Stomach (tissue), 9 donors: ENCODE results near the gene SLBP. TPM values are rescaled to one million over a fixed set of nuclear protein-coding genes. Genes with fewer than 3 reads are reported as not detected.

Experiments
- DNase-seq, 2 donors: peaks; one replicate each; pipeline versions ENCODE4 v3.0.0 to v3.0.0-alpha.2; 2013 to 2019
- H3K27ac ChIP-seq, 5 donors: fragments of 200-600 bp in 4 of 5; sonication (generic) in 4 of 5; one replicate each; pipeline ENCODE4 v1.5.1; 2013 to 2019; ENCODE audit warnings: mild to moderate bottlenecking in 1 of 5, moderate library complexity in 1 of 5
- H3K27me3 ChIP-seq, 3 donors: fragments of 200-600 bp; sonication (generic); one replicate each; pipeline ENCODE4 v1.5.1; 2017 to 2019; ENCODE audit warnings: mixed run types in 1 of 3
- H3K36me3 ChIP-seq, 4 donors: fragments of 200-600 bp; sonication (generic); 1 replicate in 3 of 4; 2 replicates in 1 of 4; pipeline ENCODE4 v1.5.1; 2016 to 2019
- H3K4me1 ChIP-seq, 4 donors: fragments of 200-600 bp; sonication (generic); one replicate each; pipeline ENCODE4 v1.5.1; 2016 to 2019
- H3K4me3 ChIP-seq, 4 donors: fragments of 200-600 bp; sonication (generic) in 3 of 4; one replicate each; pipeline ENCODE4 v1.5.1; 2016 to 2019; ENCODE audit warnings: mild to moderate bottlenecking in 1 of 4
- H3K9me3 ChIP-seq, 4 donors: fragments of 200-600 bp; sonication (generic); one replicate each; pipeline ENCODE4 v1.5.1; 2016 to 2019
- CTCF ChIP-seq, 7 experiments: fragments of 450-650 bp in 4 of 7; fragments of 200-600 bp in 3 of 7; sonication (generic) in 3 of 7; IDR thresholded peaks; one replicate each; pipeline ENCODE4 v1.5.1; 2016 to 2019; ENCODE audit warnings: antibody characterized with exemption in 7 of 7, control low read depth in 2 of 7, mild to moderate bottlenecking in 1 of 7
- EP300 ChIP-seq: sonication (generic); formaldehyde crosslinking; IDR thresholded peaks from one replicate; pipeline ENCODE4 v1.6.1; 2017; ENCODE audit warnings: antibody characterized with exemption
- POLR2A ChIP-seq, 4 donors: fragments of 450-650 bp; IDR thresholded peaks; one replicate each; pipeline ENCODE4 v1.6.1; 2016; ENCODE audit warnings: antibody characterized with exemption in 4 of 4, control low read depth in 2 of 4, mild to moderate bottlenecking in 1 of 4, moderate library complexity in 1 of 4
- POLR2AphosphoS5 ChIP-seq, 3 donors: sonication (generic); formaldehyde crosslinking; IDR thresholded peaks; one replicate each; pipeline ENCODE4 v1.6.1; 2016; ENCODE audit warnings: antibody characterized with exemption in 3 of 3
- WGBS, 5 donors: extraction: QIAGEN DNeasy Blood & Tissue Kit in 3 of 5; methylation state at CpG; one replicate each; pipeline versions ENCODE4 v1.1.5 to v1.1.7; 2013 to 2018; 5-methylcytosine and 5-hydroxymethylcytosine counted together
- intact Hi-C: fragments of 100-400 bp; cut with DNase I; formaldehyde crosslinking; loops from one replicate; pipeline ENCODE4 v1.15.1; 2023; ENCODE audit warnings: low total_unique reads
- polyA plus RNA-seq, 3 donors: library from polyadenylated mRNA; stranded (reverse); fragments of 200-250 nt; gene quantifications; one replicate each; pipeline ENCODE4 v1.2.3, GENCODE V29; 2013
- total RNA-seq, 5 donors: library from RNA; depleted of rRNA; stranded (reverse); fragments of >200 nt; gene quantifications; one replicate each; pipeline versions ENCODE4 v1.1.0 to v1.2.3, GENCODE V29; 2014 to 2016
- donor health status: healthy with polysubstance abuse.
- donor health status: Bipolar disorder and iron deficiency.
- donor health status: healthy.

Gene SLBP
- total and polyA plus RNA-seq, 8 donors = 28.3 to 163 (median 38.1) TPM

GRCh38 chr4:1652088-1652487, 60.0 kb downstream of the SLBP start:
- H3K9me3 ChIP-seq = no peaks in the 10 kb centered on the region
- H3K4me1 ChIP-seq = no peaks in the 10 kb centered on the region
- intact Hi-C loops = no loop called here
- no peaks in the 10 kb centered on the region for H3K27me3 ChIP-seq
- no peak for DNase-seq
- no peak for TF ChIP-seq POLR2AphosphoS5 (IDR thresholded peaks at IDR 0.05)
- TF ChIP-seq CTCF (IDR thresholded peaks at IDR 0.05) = no peak
- no peak for TF ChIP-seq EP300
- no peak for TF ChIP-seq POLR2A (IDR thresholded peaks at IDR 0.05)
- no peak overlapping the region for H3K27ac ChIP-seq
- H3K36me3 ChIP-seq = peaks cover 0 to 17% (median 9%) of the 10 kb centered on the region in 4 donors
- no peak overlapping the region for H3K4me3 ChIP-seq
- 95 to 98% (median 97%) methylated on average over 13 of the region's 13 CpGs for WGBS, 5 donors

- H3K27ac ChIP-seq = no peak overlapping the region
- no peak overlapping the region for H3K4me3 ChIP-seq
- no peak for DNase-seq
- H3K36me3 ChIP-seq = peaks cover 0 to 15% (median 6%) of the 10 kb centered on the region in 4 donors
- H3K9me3 ChIP-seq = no peaks in the 10 kb centered on the region
- no peaks in the 10 kb centered on the region for H3K27me3 ChIP-seq
- TF ChIP-seq EP300 = no peak
- TF ChIP-seq POLR2A (IDR thresholded peaks at IDR 0.05) = no peak
- no peak for TF ChIP-seq CTCF (IDR thresholded peaks at IDR 0.05)
- TF ChIP-seq POLR2AphosphoS5 (IDR thresholded peaks at IDR 0.05) = no peak
- no peaks in the 10 kb centered on the region for H3K4me1 ChIP-seq
- intact Hi-C loops = no loop called here
- 88 to 97% (median 97%) methylated on average over 12 to 13 of the region's 13 CpGs for WGBS, 5 donors
Measured at GRCh38 chr4:1651609-1652008, 60.5 kb downstream of the SLBP start.

GRCh38 chr4:1648962-1649361, 63.2 kb downstream of the SLBP start:
- Histone ChIP-seq H3K9me3 (no peaks in the 10 kb centered on the region), H3K27me3 (no peaks in the 10 kb centered on the region), H3K4me1 (peaks cover 7 to 19% (median 16%) of the 10 kb centered on the region in 4 donors), H3K36me3 (no peaks in the 10 kb centered on the region), H3K27ac (no peak overlapping the region), H3K4me3 (no peak overlapping the region)
- WGBS, 5 donors = 80 to 94% (median 86%) methylated on average over 3 of the region's 3 CpGs
- TF ChIP-seq POLR2A (IDR thresholded peaks at IDR 0.05) = no peak
- no peak for TF ChIP-seq CTCF (IDR thresholded peaks at IDR 0.05)
- no peak for TF ChIP-seq EP300
- no peak for TF ChIP-seq POLR2AphosphoS5 (IDR thresholded peaks at IDR 0.05)
- DNase-seq = no peak
- intact Hi-C loops = no loop called here

- Histone ChIP-seq H3K9me3 (no peaks in the 10 kb centered on the region), H3K27me3 (no peaks in the 10 kb centered on the region), H3K36me3 (no peaks in the 10 kb centered on the region), H3K4me1 (peaks cover 7 to 19% (median 16%) of the 10 kb centered on the region in 4 donors), H3K27ac (no peak overlapping the region), H3K4me3 (no peak overlapping the region)
- no peak for DNase-seq
- 85 to 92% (median 87%) methylated on average over 19 of the region's 19 CpGs for WGBS, 5 donors
- TF ChIP-seq EP300 = no peak
- TF ChIP-seq POLR2AphosphoS5 (IDR thresholded peaks at IDR 0.05) = no peak
- TF ChIP-seq POLR2A (IDR thresholded peaks at IDR 0.05) = no peak
- TF ChIP-seq CTCF (IDR thresholded peaks at IDR 0.05) = no peak
- intact Hi-C loops = no loop called here
Measured at GRCh38 chr4:1647432-1647831, 64.7 kb downstream of the SLBP start.
